Measurements from ENCODE around the gene PPP2R5D.

Gene PPP2R5D

DNA sequence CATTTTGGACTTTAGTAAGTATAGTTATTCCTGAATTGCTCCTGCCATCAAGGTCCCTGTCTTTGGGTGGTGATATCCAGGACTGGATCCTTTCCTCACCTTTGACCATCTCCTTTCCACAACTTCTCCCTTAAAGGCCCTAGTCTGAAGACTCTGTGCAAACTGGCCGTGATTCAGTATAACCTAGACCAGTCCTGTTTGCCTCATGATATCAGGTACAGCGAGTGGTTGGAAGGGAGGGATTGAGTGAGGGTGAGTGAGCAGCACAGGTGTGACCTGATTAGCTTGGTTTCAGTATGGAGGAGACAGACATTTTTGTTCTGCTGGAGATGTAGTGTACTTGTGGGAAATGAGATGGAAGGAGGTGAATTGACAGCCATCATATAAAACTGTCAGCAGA is 34.8 kb downstream of the PPP2R5D start:
- no peak for TF ChIP-seq ZNF274 (IDR thresholded peaks at IDR 0.05; ENCODE audit: low read depth, low read length)
- no peak overlapping the region for H3K4me3 ChIP-seq (ENCODE audit: low read length)

DNA sequence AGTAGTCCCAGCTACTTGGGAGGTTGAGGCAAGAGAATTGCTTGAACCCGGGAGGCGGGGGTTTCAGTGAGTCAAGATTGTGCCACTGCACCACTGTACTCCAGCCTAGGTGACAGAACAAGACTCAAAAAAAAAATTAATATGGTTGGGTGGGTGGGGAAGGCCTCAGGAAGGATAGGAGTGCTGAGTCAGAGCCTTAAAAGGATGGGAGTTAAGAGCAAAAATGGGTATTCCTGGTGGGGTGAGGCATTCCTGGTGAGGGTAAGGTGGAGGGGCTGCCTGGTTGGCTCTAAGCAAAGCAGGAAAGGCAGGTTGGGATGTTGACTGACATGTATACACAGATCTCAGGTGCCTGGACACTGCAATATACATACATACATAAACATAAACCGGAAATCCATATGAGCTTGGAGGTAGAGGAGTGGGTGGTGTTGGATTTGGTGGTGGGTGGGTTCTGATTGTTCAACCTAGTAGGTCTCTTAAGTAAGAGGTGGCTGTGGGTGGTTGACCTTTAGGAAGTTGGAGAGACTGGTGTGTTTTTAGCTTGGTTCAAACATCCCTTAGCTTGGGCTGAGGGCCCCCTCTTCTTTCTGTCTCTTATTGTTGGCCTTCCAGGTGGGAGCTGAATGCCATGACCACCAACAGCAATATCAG is 35.8 kb downstream of the PPP2R5D start:
- no peak for TF ChIP-seq ZNF274 (IDR thresholded peaks at IDR 0.05; ENCODE audit: low read depth, low read length)
- no peak overlapping the region for H3K4me3 ChIP-seq (ENCODE audit: low read length)

DNA sequence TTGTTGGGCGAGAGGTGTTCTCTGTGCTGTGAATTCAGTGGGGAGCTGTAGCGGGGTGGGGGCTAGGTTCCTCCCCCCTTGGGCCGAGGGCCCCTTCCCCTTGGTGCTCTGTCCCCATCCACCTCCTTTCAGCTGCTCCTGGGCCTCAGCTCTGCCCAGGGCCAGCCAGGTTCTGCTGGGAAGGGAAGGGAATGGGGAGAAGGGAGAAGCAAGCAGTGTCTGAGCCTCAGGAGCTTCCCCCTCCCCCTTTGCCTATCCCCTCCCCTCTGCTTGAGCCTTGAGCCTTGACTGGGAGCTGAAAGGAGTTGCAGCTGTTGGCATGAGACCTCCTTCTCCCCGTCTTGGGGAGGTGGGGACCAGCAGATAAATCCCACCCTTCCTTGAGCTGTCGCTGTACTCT is 36.5 kb downstream of the PPP2R5D start:
- no peak for TF ChIP-seq ZNF274 (IDR thresholded peaks at IDR 0.05; ENCODE audit: low read depth, low read length)
- peak overlapping the region; percentile 88; the same call in 1 of the 2 replicates for H3K4me3 ChIP-seq (ENCODE audit: low read length)

DNA sequence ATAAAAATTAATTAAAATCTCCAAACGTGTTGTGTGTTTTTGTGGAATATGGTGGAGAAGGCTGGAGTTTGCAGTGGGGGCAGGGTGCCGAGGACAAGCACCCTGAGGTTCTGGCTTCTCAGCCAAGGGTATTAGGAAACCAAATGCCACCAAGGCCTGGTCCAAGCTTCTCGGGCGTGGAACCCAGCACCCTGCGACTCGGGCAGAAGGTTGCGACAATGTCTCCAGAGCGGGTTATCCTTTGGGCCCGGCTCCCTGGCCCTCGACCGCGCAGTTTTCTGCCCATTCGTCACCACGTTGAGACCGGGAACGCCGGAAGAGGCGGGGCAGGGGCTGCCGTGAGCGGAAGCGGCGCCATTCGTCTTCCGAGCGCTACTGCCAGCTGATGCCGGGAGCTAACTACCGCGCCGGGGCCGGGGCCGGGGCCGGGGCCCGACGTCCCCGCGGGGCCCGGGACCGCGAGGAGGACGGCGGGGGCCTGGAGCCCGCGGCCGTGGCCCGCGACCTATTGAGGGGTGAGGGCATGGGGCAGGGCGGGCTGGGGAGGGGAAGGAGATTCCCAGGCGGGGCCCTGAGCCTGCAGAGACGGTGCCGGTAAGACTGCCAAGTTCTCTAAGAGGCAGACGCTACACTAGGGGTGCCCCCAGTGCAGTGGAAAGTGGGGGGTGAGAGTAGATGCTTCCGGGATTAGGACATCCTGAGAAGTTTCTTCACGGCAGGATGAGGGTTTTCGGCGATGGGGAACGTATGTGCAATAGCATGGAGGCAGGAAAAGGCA is 37.1 kb downstream of the PPP2R5D start, which contains the start of gene RRP36:
Gene RRP36 (plus strand): TSS at position 354 of the 778 bp plus-strand sequence. CDS start 32 bp downstream, at position 386.
- H3K4me3 ChIP-seq (ENCODE audit: low read length): peak within 1 kb of the TSS; percentile 88
- no peak for TF ChIP-seq ZNF274 (IDR thresholded peaks at IDR 0.05; ENCODE audit: low read depth, low read length)

DNA sequence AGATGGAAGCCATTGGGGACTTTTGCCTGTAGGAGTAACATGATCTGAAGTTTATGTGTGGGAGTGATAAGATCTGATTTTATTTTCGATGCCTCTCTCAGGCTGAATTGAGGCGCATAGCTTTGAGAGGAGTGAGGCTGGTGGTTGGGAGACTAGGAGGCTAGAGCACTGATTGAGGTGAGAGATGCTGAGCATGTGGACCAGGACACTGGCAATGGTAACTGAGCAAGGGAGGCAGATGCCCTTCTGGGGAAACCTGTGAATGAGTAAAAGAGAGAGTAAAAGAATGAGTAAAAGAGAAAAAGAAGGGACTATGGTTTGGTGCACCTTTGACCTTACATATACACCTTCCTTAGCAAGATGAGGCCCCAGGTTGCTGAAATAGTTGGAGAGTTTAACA is 40.1 kb downstream of the PPP2R5D start:
- no peak for TF ChIP-seq ZNF274 (IDR thresholded peaks at IDR 0.05; ENCODE audit: low read depth, low read length)
- H3K4me3 ChIP-seq (ENCODE audit: low read length): no peak overlapping the region

DNA sequence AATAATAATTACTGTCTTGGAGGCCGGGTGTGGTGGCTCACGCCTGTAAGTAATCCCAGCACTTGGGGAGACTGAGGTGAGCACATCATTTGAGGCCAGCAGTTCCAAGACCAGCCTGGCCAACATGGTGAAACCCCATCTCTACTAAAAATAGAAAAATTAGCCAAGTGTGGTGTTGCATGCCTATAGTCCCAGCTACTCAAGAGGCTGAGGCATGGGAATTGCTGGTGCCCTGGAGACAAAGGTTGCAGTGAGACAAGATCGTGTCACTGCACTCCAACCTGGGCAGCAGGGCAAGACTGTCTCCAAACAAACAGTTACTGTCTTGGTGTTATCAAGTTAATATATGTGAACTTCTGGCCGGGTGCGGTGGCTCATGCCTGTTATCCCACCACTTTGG is 42.0 kb downstream of the PPP2R5D start:
- no peak overlapping the region for H3K4me3 ChIP-seq (ENCODE audit: low read length)
- no peak for TF ChIP-seq ZNF274 (IDR thresholded peaks at IDR 0.05; ENCODE audit: low read depth, low read length)

DNA sequence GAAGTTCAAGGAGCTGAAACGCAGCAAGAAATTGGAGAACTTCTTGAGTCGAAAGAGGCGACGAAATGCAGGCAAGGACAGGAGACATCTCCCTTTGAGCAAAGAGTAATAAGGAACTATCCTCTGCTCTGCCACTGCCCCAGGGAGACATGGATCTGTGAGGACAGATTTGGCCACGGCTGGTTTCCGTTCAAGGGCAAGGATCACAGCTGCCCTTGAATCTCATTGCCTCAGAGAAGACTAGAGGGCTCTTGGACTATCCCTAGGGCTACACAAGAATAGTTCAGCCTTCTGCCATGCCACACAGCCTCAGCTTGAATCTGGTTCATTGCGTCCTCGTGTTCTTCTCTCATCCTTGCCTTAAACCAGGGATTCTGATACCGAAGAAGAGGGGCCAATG is 44.8 kb downstream of the PPP2R5D start:
- no peak overlapping the region for H3K4me3 ChIP-seq (ENCODE audit: low read length)
- TF ChIP-seq ZNF274 (IDR thresholded peaks at IDR 0.05; ENCODE audit: low read depth, low read length): no peak

DNA sequence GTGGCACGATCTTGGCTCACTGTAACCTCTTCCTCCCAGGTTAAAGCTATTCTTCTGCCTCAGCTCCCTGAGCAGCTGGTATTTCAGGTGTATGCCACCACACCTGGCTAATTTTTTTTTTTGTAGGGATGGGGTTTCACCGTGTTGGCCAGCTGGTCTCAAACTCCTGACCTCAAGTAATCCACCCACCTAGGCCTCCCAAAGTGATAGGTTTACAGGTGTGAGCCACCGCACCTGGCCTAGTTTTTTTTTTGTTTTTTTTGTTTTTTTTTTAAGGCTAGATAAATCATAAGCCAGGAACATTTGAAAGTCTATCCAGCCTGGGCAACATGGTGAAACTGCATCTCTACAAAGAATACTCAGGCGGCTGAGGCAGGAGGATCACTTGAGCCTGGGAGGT is 48.0 kb downstream of the PPP2R5D start:
- no peak overlapping the region for H3K4me3 ChIP-seq (ENCODE audit: low read length)
- TF ChIP-seq ZNF274 (IDR thresholded peaks at IDR 0.05; ENCODE audit: low read depth, low read length): no peak

DNA sequence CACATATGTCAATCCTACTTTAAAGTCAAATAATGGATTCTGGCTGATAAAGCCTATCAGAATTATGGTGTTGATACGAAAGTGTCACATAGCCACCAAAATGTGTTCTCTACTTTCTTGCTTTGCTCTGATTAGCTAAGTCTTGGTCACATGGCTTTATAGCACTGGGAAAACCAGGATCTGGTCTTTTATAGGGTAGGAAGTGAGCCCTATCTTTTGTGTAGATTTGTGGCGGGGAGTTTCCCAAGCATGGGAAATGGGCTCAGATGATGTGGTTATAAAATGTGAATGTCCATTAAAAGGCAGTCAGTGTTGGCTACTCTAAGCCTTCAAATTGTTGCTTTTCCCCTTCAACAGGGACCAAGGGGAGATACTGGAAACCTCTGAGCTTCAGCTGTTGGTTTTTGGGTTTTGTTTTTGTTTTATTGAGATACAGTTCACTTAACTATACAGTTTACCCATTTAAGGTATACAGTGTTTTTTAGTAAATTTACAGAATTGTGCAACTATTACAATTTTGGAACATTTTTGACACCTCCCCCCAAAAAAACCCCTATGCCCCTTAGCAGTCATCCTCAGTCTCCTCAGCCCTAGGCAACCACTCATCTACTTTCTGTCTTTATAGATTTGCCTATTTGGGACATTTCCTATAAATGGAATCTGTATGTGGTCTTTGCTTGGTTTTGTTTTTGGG is 49.3 kb downstream of the PPP2R5D start:
- no peak overlapping the region for H3K4me3 ChIP-seq (ENCODE audit: low read length)
- TF ChIP-seq ZNF274 (IDR thresholded peaks at IDR 0.05; ENCODE audit: low read depth, low read length): no peak

DNA sequence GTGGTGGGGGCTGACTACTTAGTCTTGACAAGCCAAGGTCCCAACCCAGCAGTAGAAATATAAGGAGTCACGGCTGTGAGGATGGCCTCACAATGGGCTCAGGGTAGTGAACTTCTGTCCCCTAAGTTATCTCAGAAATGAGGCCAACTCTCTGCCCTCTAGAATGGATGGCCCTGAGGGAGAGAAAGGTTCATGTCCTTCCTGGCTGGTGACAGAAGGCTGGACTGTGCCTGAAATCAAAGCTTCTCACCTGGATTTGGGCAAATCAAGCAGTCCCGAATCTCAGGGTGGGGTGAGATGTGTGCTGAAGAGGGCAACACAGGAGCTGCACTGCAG is 49.8 kb downstream of the PPP2R5D start:
- no peak overlapping the region for H3K4me3 ChIP-seq (ENCODE audit: low read length)
- TF ChIP-seq ZNF274 (IDR thresholded peaks at IDR 0.05; ENCODE audit: low read depth, low read length): no peak

DNA sequence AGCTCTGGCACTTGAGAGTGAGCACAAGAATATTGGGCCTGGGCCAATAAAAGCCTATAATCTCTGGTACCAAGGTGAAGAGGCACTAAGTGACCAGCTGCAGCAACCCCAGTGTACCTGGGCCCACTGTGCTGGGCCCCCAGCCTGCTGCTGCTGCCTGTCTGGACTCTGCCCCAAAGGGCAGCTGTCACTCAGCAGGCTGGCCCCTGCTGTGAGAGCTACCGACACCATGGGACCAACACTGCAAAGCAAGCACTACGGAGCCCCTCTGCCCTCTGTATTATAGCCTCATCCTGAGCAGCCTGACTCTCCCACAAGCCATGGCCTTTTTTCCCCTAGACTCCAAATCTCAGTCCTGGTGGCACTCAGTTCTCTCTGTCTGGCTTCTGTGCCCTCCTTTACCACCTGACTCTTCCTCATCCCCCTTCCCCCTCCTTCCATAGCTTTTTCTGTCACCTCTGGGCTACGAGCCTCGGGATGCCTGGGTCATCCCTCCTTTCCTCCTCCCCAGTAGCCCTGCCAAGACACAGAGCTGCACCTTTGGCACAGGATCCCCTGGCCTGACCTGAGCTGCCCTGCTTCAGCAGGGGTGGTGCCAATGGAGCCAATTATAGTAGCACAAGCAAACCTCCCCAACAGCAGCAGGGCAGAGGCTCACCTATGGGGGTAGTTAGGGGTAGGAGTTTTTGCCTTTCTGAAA is 51.3 kb downstream of the PPP2R5D start:
- H3K4me3 ChIP-seq (ENCODE audit: low read length): no peak overlapping the region
- no peak for TF ChIP-seq ZNF274 (IDR thresholded peaks at IDR 0.05; ENCODE audit: low read depth, low read length)

DNA sequence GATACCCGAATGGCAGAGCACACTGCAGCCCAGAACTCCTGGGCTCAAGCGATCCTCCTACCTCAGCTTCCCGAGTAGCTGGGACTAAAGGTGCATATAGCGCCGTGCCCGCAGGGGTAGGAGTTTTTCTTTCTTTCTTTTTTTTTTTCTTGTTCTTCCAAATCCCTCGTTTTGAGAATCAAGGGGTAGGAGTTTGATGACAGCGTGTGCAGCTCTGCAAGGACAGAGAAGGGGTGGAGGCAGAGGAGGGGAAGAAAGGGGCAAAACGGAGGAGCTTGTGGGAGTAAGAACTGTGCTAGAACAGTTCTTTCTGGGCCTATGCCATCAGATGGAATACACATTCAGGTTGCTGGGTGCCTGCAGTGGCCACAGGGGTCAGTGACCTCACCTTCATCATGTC is 52.3 kb downstream of the PPP2R5D start:
- H3K4me3 ChIP-seq (ENCODE audit: low read length): no peak overlapping the region
- TF ChIP-seq ZNF274 (IDR thresholded peaks at IDR 0.05; ENCODE audit: low read depth, low read length): no peak

DNA sequence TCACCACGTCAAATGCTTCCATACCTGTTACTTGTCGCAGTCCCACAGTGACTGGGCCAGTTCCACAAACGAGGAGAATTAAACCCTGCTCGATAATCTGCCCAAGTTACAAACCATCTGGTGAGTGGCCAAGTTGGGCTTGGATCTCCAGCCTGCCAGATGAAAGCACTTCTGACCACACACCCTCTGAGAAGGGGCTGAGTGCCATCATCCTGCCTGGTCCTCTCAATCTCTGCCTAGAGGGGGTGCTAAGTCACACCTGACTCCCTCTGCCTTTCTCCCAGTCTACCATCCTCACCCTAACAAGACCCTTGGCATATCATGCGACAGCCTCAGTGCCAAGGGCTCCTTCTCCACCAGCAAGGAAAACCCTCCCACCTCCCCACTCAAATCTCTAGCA is 52.8 kb downstream of the PPP2R5D start:
- H3K4me3 ChIP-seq (ENCODE audit: low read length): no peak overlapping the region
- no peak for TF ChIP-seq ZNF274 (IDR thresholded peaks at IDR 0.05; ENCODE audit: low read depth, low read length)

DNA sequence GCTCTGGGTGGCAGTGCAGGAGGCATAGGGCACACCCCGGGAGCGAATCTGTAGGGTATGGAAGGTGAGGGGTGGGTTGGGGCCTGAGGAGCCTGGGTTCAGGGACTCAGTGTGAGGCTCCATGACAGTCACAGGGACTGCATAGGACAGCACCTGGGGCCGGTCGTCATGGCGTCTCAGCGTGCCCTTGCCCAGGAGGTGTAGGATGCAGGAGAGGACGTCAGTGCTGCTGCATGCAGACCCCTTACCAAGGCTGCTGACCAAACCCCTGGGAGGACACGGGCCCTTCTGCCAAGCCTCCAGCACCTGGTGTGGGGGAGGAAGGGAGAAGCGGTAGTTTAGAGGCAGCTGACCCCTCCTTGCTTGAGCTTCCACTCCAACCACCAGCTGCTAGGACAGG is 53.3 kb downstream of the PPP2R5D start:
- H3K4me3 ChIP-seq (ENCODE audit: low read length): no peak overlapping the region
- no peak for TF ChIP-seq ZNF274 (IDR thresholded peaks at IDR 0.05; ENCODE audit: low read depth, low read length)

All from GM08714 (cell line).